ENCODE measurements around the gene PPME1.
A peak's percentile ranks its signal among the peaks of the same experiment; 100 is the strongest.

PPME1 gene

GRCh38 chr11:74142624-74143023 lies 28.5 kb upstream of the PPME1 start:
- H3K27ac ChIP-seq (ENCODE audit: extremely low read depth, low read depth, low read length): no peak overlapping the region
- no peaks in the 10 kb centered on the region for H3K9me3 ChIP-seq (ENCODE audit: control insufficient read depth, insufficient read depth, low read depth, low read length)
- TF ChIP-seq ZNF777 (tag by site-specific recombination; IDR thresholded peaks at IDR 0.05; ENCODE audit: borderline replicate concordance): no peak
- TF ChIP-seq ZNF266 (tag by site-specific recombination; IDR thresholded peaks at IDR 0.05; ENCODE audit: low read depth): no peak
- TF ChIP-seq ZSCAN5A (tag by site-specific recombination; IDR thresholded peaks at IDR 0.05): no peak
- TF ChIP-seq SP7 (tag by site-specific recombination; IDR thresholded peaks at IDR 0.05): no peak
- no peak for TF ChIP-seq ZNF18 (tag by site-specific recombination; IDR thresholded peaks at IDR 0.05)
- TF ChIP-seq ZNF112 (tag by site-specific recombination; IDR thresholded peaks at IDR 0.05): no peak
- TF ChIP-seq ZNF610 (tag by site-specific recombination; IDR thresholded peaks at IDR 0.05; ENCODE audit: borderline replicate concordance): no peak
- no peak for TF ChIP-seq SP3 (tag by site-specific recombination; IDR thresholded peaks at IDR 0.05)
- TF ChIP-seq ZNF654 (tag by site-specific recombination; IDR thresholded peaks at IDR 0.05; ENCODE audit: low read depth): no peak
- TF ChIP-seq ZNF626 (tag by site-specific recombination; IDR thresholded peaks at IDR 0.05): no peak
- TF ChIP-seq SCRT2 (tag by site-specific recombination; IDR thresholded peaks at IDR 0.05): no peak
- TF ChIP-seq HOXC10 (CRISPR knock-in tag; IDR thresholded peaks at IDR 0.05): no peak
- no peak for TF ChIP-seq MZF1 (tag by site-specific recombination; IDR thresholded peaks at IDR 0.05; ENCODE audit: borderline replicate concordance)
- TF ChIP-seq ZNF791 (tag by site-specific recombination; IDR thresholded peaks at IDR 0.05): no peak
- no peak for TF ChIP-seq ZNF623 (tag by site-specific recombination; IDR thresholded peaks at IDR 0.05)
- TF ChIP-seq ZSCAN4 (tag by site-specific recombination; IDR thresholded peaks at IDR 0.05): no peak
- no peak for TF ChIP-seq ZIC2 (tag by site-specific recombination; IDR thresholded peaks at IDR 0.05)
- no peak for TF ChIP-seq ZNF571 (tag by site-specific recombination; IDR thresholded peaks at IDR 0.05)
- peaks cover 10% of the 10 kb centered on the region for H3K4me1 ChIP-seq (ENCODE audit: control insufficient read depth, insufficient read depth, low read length)
- CTCF ChIA-PET: interaction anchor here (0.6 kb wide), 1 partner anchor 807 kb away, joined by 4 read pairs; no protein-coding TSS in a partner anchor
- H3K4me3 ChIP-seq (ENCODE audit: low read depth, low read length): no peak overlapping the region
- H3K36me3 ChIP-seq (ENCODE audit: control insufficient read depth in 2 of 2, insufficient read depth in 1 of 2, low read length in 2 of 2): peaks cover 3 to 5% of the 10 kb centered on the region in 2 experiments; a peak in 1 of 3 replicates
- POLR2A ChIA-PET: no interaction called here

GRCh38 chr11:74144592-74144991 lies 26.5 kb upstream of the PPME1 start:
- Histone ChIP-seq H3K36me3 (ENCODE audit: control insufficient read depth in 2 of 2, insufficient read depth in 1 of 2, low read length in 2 of 2) (no peaks in the 10 kb centered on the region), H3K27ac (ENCODE audit: extremely low read depth, low read depth, low read length) (no peak overlapping the region), H3K4me1 (ENCODE audit: control insufficient read depth, insufficient read depth, low read length) (no peaks in the 10 kb centered on the region), H3K9me3 (ENCODE audit: control insufficient read depth, insufficient read depth, low read depth, low read length) (no peaks in the 10 kb centered on the region), H3K4me3 (ENCODE audit: low read depth, low read length) (no peak overlapping the region)
- ChIA-PET CTCF (no interaction called here), POLR2A (no interaction called here)
- TF ChIP-seq ZNF202 (tag by site-specific recombination; IDR thresholded peaks at IDR 0.05; ENCODE audit: borderline replicate concordance) (no peak), PRDM4 (tag by site-specific recombination; IDR thresholded peaks at IDR 0.05) (no peak), HIC1 (tag by site-specific recombination; IDR thresholded peaks at IDR 0.05) (no peak), ZNF146 (tag by site-specific recombination; IDR thresholded peaks at IDR 0.05) (peak; percentile 58), SCRT2 (tag by site-specific recombination; IDR thresholded peaks at IDR 0.05) (no peak)
